Heart left ventricle (tissue), 13 donors: Measurements from ENCODE around the gene MCC.

ENCODE experiments used
- CTCF ChIP-seq, 12 donors: fragments of 200-600 bp; sonication (generic) in 4 of 12; IDR thresholded peaks; one replicate each; pipeline versions ENCODE4 v1.5.0 to v1.8.0; 2018 to 2022; ENCODE audit warnings: antibody characterized with exemption in 12 of 12, mild to moderate bottlenecking in 5 of 12
- POLR2A ChIP-seq, 2 donors: fragments of 450-650 bp; IDR thresholded peaks; one replicate each; pipeline ENCODE4 v1.6.1; 2017; ENCODE audit warnings: antibody characterized with exemption in 2 of 2, mild to moderate bottlenecking in 2 of 2, moderate library complexity in 2 of 2
- donor health status: ischemic (EF 13 %, LVEDD 7.1; RV severe dilation, severe dysfunction).
- donor health status: DM: no; HTN: yes; CAD: no.
- donor health status: DM: no; HTN: no; CAD: no.
- donor health status: ischemic (EF 25% LVEDD 6.9; RV normal size, moderate dysfunction).
- donor health status: ischemic (EF 25% LVEDD 5.7; RV mildly dilated, moderate dysfunction).
- donor health status: ischemic (EF 35%, LVEDD 5.7; RV mildly dilated, moderate dysfunction).
- donor health status: nonischemic (EF 11% LVEDD 7.7; RV severe dilation, severe dysfunction).
- donor health status: DM: yes; HTN: yes; CAD: no.
- donor health status: PGD.
- donor health status: ischemic (EF 29% LVEDD 5.4; RV normal size, mild dysfunction).
- donor health status: nonischemic (EF 23%, LVEDD 6.1; RV moderate dilation, normal function).

- TF ChIP-seq CTCF (IDR thresholded peaks at IDR 0.05) (no peak), POLR2A (IDR thresholded peaks at IDR 0.05) (no peak)
These were observed 508.5 kb downstream of the MCC start for GRCh38 chr5:112979723-112980122.
